Calu3 (cell line): ENCODE results near the gene CUBN. TPM values are rescaled to one million over a fixed set of nuclear protein-coding genes. Genes with fewer than 3 reads are reported as not detected.
A peak's percentile ranks its signal among the peaks of the same experiment; 100 is the strongest.

Source experiments
- BruUV-seq: library from RNA; stranded (reverse); fragments of 400-500 nt; replicated peaks from 2 replicates; lab custom pipeline; 2021; lab: Mats Ljungman, UMichigan
- CTCF ChIA-PET: fragments of 300-600 bp; sonication (Branson Sonifier 250); formaldehyde crosslinking; loops from one replicate; lab custom pipeline; 2022; ENCODE audit warnings: antibody characterized with exemption; lab: Charles Lee
- DNase-seq: peaks from one replicate; pipeline ENCODE4 v3.0.0; 2022
- H3K27ac Mint-ChIP-seq: one replicate; pipeline ENCODE4 v1.8.0; 2022; ENCODE audit warnings: mixed read lengths; ENCODE audit not compliant: unreplicated experiment
- H3K27me3 Mint-ChIP-seq: one replicate; pipeline ENCODE4 v1.8.0; 2022; ENCODE audit warnings: mixed read lengths; ENCODE audit not compliant: unreplicated experiment
- H3K36me3 Mint-ChIP-seq: one replicate; pipeline ENCODE4 v1.8.0; 2022; ENCODE audit warnings: mild to moderate bottlenecking, moderate library complexity, mixed read lengths; ENCODE audit not compliant: insufficient read depth, unreplicated experiment
- H3K4me1 Mint-ChIP-seq: one replicate; pipeline ENCODE4 v1.8.0; 2022; ENCODE audit warnings: mild to moderate bottlenecking, low read depth, mixed read lengths; ENCODE audit not compliant: unreplicated experiment
- H3K4me3 Mint-ChIP-seq: one replicate; pipeline ENCODE4 v1.8.0; 2022; ENCODE audit warnings: mild to moderate bottlenecking, low read depth, moderate library complexity, mixed read lengths; ENCODE audit not compliant: unreplicated experiment
- H3K9me3 Mint-ChIP-seq: one replicate; pipeline ENCODE4 v1.8.0; 2022; ENCODE audit warnings: low read depth, mixed read lengths; ENCODE audit not compliant: unreplicated experiment
- intact Hi-C: fragments of 100-400 bp; cut with micrococcal nuclease; formaldehyde crosslinking; loops from one replicate; pipeline ENCODE4 v1.10.0; 2022; ENCODE audit not compliant: unreplicated experiment
- total RNA-seq: library from RNA; stranded (reverse); gene quantifications from 2 replicates; pipeline ENCODE4 v1.2.3, GENCODE V29; 2022
- TF ChIP-seq, protein P1 (sequence below): fragments of 200-600 bp; IDR thresholded peaks from one replicate; pipeline ENCODE4 v1.8.0; 2022; ENCODE audit warnings: antibody characterized with exemption; ENCODE audit not compliant: unreplicated experiment

CUBN gene
- total RNA-seq, 1 experiment from 2014 or later: 0.92 TPM

GRCh38 chr10:17061418-17061817 lies 68.2 kb downstream of the CUBN start:
- Mint-ChIP-seq H3K27me3 (no peaks in the 10 kb centered on the region), H3K27ac (peak overlapping the region; percentile 86), H3K9me3 (no peaks in the 10 kb centered on the region), H3K4me1 (peaks cover 75% of the 10 kb centered on the region), H3K4me3 (no peak overlapping the region), H3K36me3 (peaks cover 9% of the 10 kb centered on the region)
- CTCF ChIA-PET: no interaction called here
- TF ChIP-seq, protein P1, sequence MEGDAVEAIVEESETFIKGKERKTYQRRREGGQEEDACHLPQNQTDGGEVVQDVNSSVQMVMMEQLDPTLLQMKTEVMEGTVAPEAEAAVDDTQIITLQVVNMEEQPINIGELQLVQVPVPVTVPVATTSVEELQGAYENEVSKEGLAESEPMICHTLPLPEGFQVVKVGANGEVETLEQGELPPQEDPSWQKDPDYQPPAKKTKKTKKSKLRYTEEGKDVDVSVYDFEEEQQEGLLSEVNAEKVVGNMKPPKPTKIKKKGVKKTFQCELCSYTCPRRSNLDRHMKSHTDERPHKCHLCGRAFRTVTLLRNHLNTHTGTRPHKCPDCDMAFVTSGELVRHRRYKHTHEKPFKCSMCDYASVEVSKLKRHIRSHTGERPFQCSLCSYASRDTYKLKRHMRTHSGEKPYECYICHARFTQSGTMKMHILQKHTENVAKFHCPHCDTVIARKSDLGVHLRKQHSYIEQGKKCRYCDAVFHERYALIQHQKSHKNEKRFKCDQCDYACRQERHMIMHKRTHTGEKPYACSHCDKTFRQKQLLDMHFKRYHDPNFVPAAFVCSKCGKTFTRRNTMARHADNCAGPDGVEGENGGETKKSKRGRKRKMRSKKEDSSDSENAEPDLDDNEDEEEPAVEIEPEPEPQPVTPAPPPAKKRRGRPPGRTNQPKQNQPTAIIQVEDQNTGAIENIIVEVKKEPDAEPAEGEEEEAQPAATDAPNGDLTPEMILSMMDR: no peak
- intact Hi-C loops: loop anchor here (5.0 kb wide), 4 partner anchors 94 to 199 kb away; no protein-coding TSS in a partner anchor
- BruUV-seq: no TSS peak
- no peak for DNase-seq

GRCh38 chr10:17060289-17060688 lies 69.3 kb downstream of the CUBN start:
- H3K9me3 Mint-ChIP-seq: no peaks in the 10 kb centered on the region
- H3K27me3 Mint-ChIP-seq: no peaks in the 10 kb centered on the region
- H3K4me1 Mint-ChIP-seq: peaks cover 69% of the 10 kb centered on the region
- no TSS peak for BruUV-seq
- intact Hi-C loops: loop anchor here (5.0 kb wide), 4 partner anchors 93 to 198 kb away; no protein-coding TSS in a partner anchor
- CTCF ChIA-PET: no interaction called here
- TF ChIP-seq, protein P1: no peak
- no peak for DNase-seq
- peaks cover 9% of the 10 kb centered on the region for H3K36me3 Mint-ChIP-seq
- no peak overlapping the region for H3K27ac Mint-ChIP-seq
- no peak overlapping the region for H3K4me3 Mint-ChIP-seq

DNA sequence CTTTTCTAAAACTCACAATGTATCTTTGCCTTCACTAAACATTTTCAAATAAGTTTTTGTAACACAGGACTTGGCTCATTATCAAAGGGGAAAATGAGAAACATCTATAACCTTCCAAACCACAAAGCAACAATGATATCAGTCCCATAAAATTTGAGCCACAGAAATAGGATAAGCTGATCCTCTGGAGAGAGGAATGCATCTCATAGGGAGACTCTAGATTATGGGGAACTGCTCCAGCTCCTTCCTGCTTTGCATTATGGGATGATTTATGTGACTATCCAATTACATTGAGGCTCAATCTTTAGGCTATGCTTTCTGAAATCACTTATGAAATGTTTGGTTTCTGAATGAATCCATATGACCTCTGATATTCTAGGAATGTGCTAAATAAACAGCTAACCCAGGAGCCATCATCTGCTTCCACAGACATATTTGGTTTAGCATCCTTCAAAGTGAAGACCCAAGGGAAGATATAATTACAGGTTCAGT lies 70.4 kb downstream of the CUBN start:
- Mint-ChIP-seq H3K9me3 (no peaks in the 10 kb centered on the region), H3K36me3 (peaks cover 9% of the 10 kb centered on the region), H3K4me3 (no peak overlapping the region), H3K27ac (no peak overlapping the region), H3K27me3 (no peaks in the 10 kb centered on the region), H3K4me1 (peaks cover 58% of the 10 kb centered on the region)
- CTCF ChIA-PET: no interaction called here
- BruUV-seq: no TSS peak
- no peak for DNase-seq
- TF ChIP-seq, protein P1: no peak
- intact Hi-C loops: no loop called here

DNA sequence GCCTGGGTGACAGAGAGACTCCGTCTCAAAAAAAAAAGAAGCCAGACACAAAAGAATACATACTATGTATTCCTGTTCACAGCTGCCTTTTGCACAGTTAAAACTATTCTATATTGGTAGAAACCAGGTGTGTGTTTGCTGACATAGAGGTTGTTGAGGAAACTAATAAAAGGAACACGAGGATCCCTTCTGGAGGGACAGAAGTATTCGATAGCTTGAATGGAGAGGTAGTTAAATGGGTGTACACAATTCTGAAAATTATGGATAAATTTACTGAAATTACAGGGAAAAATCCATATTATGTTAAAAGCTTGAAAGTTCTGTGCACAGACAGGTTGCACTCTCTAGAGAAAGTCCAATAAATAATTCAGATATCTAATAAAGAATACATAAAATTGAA lies 71.5 kb downstream of the CUBN start:
- H3K4me1 Mint-ChIP-seq: peaks cover 47% of the 10 kb centered on the region
- H3K9me3 Mint-ChIP-seq: no peaks in the 10 kb centered on the region
- CTCF ChIA-PET: no interaction called here
- intact Hi-C loops: no loop called here
- TF ChIP-seq, protein P1: no peak
- no peaks in the 10 kb centered on the region for H3K27me3 Mint-ChIP-seq
- no peak overlapping the region for H3K27ac Mint-ChIP-seq
- peaks cover 4% of the 10 kb centered on the region for H3K36me3 Mint-ChIP-seq
- DNase-seq: no peak
- no TSS peak for BruUV-seq
- H3K4me3 Mint-ChIP-seq: no peak overlapping the region
